ENCODE measurements around the gene TRUB2.

TRUB2 gene

GRCh38 chr9:128310461-128310860, 11.8 kb downstream of the TRUB2 start:
- Histone ChIP-seq H3K9ac (ENCODE audit: low read length) (no peak overlapping the region), H3K36me3 (ENCODE audit: low read length) (0 out of 2 replicates have a peak, but pooled peaks cover 3% of the 10 kb centered on the region), H2AFZ (ENCODE audit: low read depth, low read length, severe bottlenecking) (no peak overlapping the region), H3F3A (ENCODE audit: insufficient read depth) (no peaks in the 10 kb centered on the region), H3K4me2 (ENCODE audit: low read depth, low read length, poor library complexity, severe bottlenecking) (no peak overlapping the region), H3K4me3 (ENCODE audit: insufficient read depth, low read length, poor library complexity, severe bottlenecking) (no peak overlapping the region), H3K27ac (ENCODE audit: low read depth, low read length) (no peak overlapping the region), H3K27me3 (ENCODE audit: low read length) (no peaks in the 10 kb centered on the region), H3K9me3 (ENCODE audit: insufficient read depth, low read length) (no peaks in the 10 kb centered on the region), H3K9me2 (replicated peaks; ENCODE audit: insufficient read depth, low read length) (no peaks in the 10 kb centered on the region), H3K79me2 (ENCODE audit: insufficient read depth, low read length) (no peaks in the 10 kb centered on the region), H4K20me1 (ENCODE audit: low read depth, low read length) (no peaks in the 10 kb centered on the region)
- TF ChIP-seq EZH2phosphoT487 (conservative IDR thresholded peaks at IDR 0.05; ENCODE audit: low read length) = no peak
- TF ChIP-seq CTCF (IDR thresholded peaks at IDR 0.05; ENCODE audit: insufficient read depth, low read length, poor library complexity, severe bottlenecking) = no peak

GRCh38 chr9:128309551-128309950, 12.7 kb downstream of the TRUB2 start:
- H2AFZ ChIP-seq (ENCODE audit: low read depth, low read length, severe bottlenecking) = no peak overlapping the region
- H3F3A ChIP-seq (ENCODE audit: insufficient read depth) = no peaks in the 10 kb centered on the region
- H3K36me3 ChIP-seq (ENCODE audit: low read length) = 0 out of 2 replicates have a peak, but pooled peaks cover 3% of the 10 kb centered on the region
- H4K20me1 ChIP-seq (ENCODE audit: low read depth, low read length) = no peaks in the 10 kb centered on the region
- H3K27ac ChIP-seq (ENCODE audit: low read depth, low read length) = no peak overlapping the region
- H3K79me2 ChIP-seq (ENCODE audit: insufficient read depth, low read length) = no peaks in the 10 kb centered on the region
- no peak overlapping the region for H3K9ac ChIP-seq (ENCODE audit: low read length)
- no peak overlapping the region for H3K4me2 ChIP-seq (ENCODE audit: low read depth, low read length, poor library complexity, severe bottlenecking)
- TF ChIP-seq CTCF (IDR thresholded peaks at IDR 0.05; ENCODE audit: insufficient read depth, low read length, poor library complexity, severe bottlenecking) = no peak
- TF ChIP-seq EZH2phosphoT487 (conservative IDR thresholded peaks at IDR 0.05; ENCODE audit: low read length) = no peak
- H3K9me3 ChIP-seq (ENCODE audit: insufficient read depth, low read length) = no peaks in the 10 kb centered on the region
- no peaks in the 10 kb centered on the region for H3K27me3 ChIP-seq (ENCODE audit: low read length)
- H3K9me2 ChIP-seq (replicated peaks; ENCODE audit: insufficient read depth, low read length) = no peaks in the 10 kb centered on the region
- H3K4me3 ChIP-seq (ENCODE audit: insufficient read depth, low read length, poor library complexity, severe bottlenecking) = no peak overlapping the region

GRCh38 chr9:128304971-128305288, 17.3 kb downstream of the TRUB2 start:
- Histone ChIP-seq H3K27ac (ENCODE audit: low read depth, low read length) (no peak overlapping the region), H2AFZ (ENCODE audit: low read depth, low read length, severe bottlenecking) (no peak overlapping the region)

More at GRCh38 chr9:128304971-128305288, 17.3 kb downstream of the TRUB2 start:
- Histone ChIP-seq H3F3A (ENCODE audit: insufficient read depth) (no peaks in the 10 kb centered on the region), H4K20me1 (ENCODE audit: low read depth, low read length) (no peaks in the 10 kb centered on the region), H3K9me3 (ENCODE audit: insufficient read depth, low read length) (no peaks in the 10 kb centered on the region), H3K9me2 (replicated peaks; ENCODE audit: insufficient read depth, low read length) (no peaks in the 10 kb centered on the region), H3K4me3 (ENCODE audit: insufficient read depth, low read length, poor library complexity, severe bottlenecking) (no peak overlapping the region), H3K27me3 (ENCODE audit: low read length) (no peaks in the 10 kb centered on the region), H3K79me2 (ENCODE audit: insufficient read depth, low read length) (no peaks in the 10 kb centered on the region), H3K36me3 (ENCODE audit: low read length) (0 out of 2 replicates have a peak, but pooled peaks cover 3% of the 10 kb centered on the region), H3K9ac (ENCODE audit: low read length) (no peak overlapping the region), H3K4me2 (ENCODE audit: low read depth, low read length, poor library complexity, severe bottlenecking) (no peak overlapping the region)
- no peak for TF ChIP-seq CTCF (IDR thresholded peaks at IDR 0.05; ENCODE audit: insufficient read depth, low read length, poor library complexity, severe bottlenecking)
- no peak for TF ChIP-seq EZH2phosphoT487 (conservative IDR thresholded peaks at IDR 0.05; ENCODE audit: low read length)
